ENCODE results near the gene CD200R1L.

Gene CD200R1L

GRCh38 chr3:112818289-112818688 is 28.4 kb downstream of the CD200R1L start:
- DNase-seq, result peak; percentile 90 to 94

- peak in 1 of 2 experiments; percentile 32 for DNase-seq
These were observed 28.9 kb downstream of the CD200R1L start for GRCh38 chr3:112817797-112818196.

GRCh38 chr3:112817271-112817670 is 29.4 kb downstream of the CD200R1L start:
- no peak for DNase-seq

GRCh38 chr3:112815981-112816380 is 30.7 kb downstream of the CD200R1L start:
- DNase-seq, result no peak

GRCh38 chr3:112814266-112814665 is 32.4 kb downstream of the CD200R1L start:
- DNase-seq, result peak; percentile 91

- peak; percentile 100 for DNase-seq
These were observed 32.9 kb downstream of the CD200R1L start for GRCh38 chr3:112813723-112814171.

- no peak for DNase-seq
These were observed 33.6 kb downstream of the CD200R1L start for GRCh38 chr3:112813016-112813415.

- no peak for DNase-seq
These were observed 34.6 kb downstream of the CD200R1L start for GRCh38 chr3:112811917-112812660.

GRCh38 chr3:112811131-112811884 is 35.4 kb downstream of the CD200R1L start:
- DNase-seq, result no peak

GRCh38 chr3:112810561-112810960 is 36.1 kb downstream of the CD200R1L start:
- DNase-seq, result no peak

- DNase-seq, result no peak
These were observed 38.5 kb downstream of the CD200R1L start for GRCh38 chr3:112808136-112808535.

- no peak for DNase-seq
These were observed 39.0 kb downstream of the CD200R1L start for GRCh38 chr3:112807685-112808084.

- DNase-seq, result no peak
These were observed 39.8 kb downstream of the CD200R1L start for GRCh38 chr3:112806903-112807302.

GRCh38 chr3:112805126-112805525 is 41.5 kb downstream of the CD200R1L start:
- DNase-seq, result no peak

- no peak for DNase-seq
These were observed 42.6 kb downstream of the CD200R1L start for GRCh38 chr3:112804021-112804420.

GRCh38 chr3:112803467-112803866 is 43.2 kb downstream of the CD200R1L start:
- no peak for DNase-seq

GRCh38 chr3:112802338-112802737 is 44.3 kb downstream of the CD200R1L start:
- DNase-seq, result no peak

- no peak for DNase-seq
These were observed 46.7 kb downstream of the CD200R1L start for GRCh38 chr3:112799946-112800345.

GRCh38 chr3:112794622-112795172 is 52.0 kb downstream of the CD200R1L start:
- peak; percentile 87 to 89 for DNase-seq

- DNase-seq, result no peak
These were observed 53.2 kb downstream of the CD200R1L start for GRCh38 chr3:112793326-112794081.

GRCh38 chr3:112791736-112792135 is 54.9 kb downstream of the CD200R1L start:
- DNase-seq, result no peak

- no peak for DNase-seq
These were observed 56.9 kb downstream of the CD200R1L start for GRCh38 chr3:112789787-112790186.

Measured in AML-193 (cell line).